Testis (tissue), 3 donors: ENCODE results near the gene TNFAIP1. TPM values are rescaled to one million over a fixed set of nuclear protein-coding genes. Genes with fewer than 3 reads are reported as not detected.
"Not testable (repeated sequence)": the region's sequence is repeated elsewhere in the genome, so short reads cannot be mapped to it uniquely, and the experiment has no call there.

Experiments
- DNase-seq: peaks from one replicate; pipeline ENCODE4 v3.0.0-alpha.2; 2019
- H3K27ac ChIP-seq, 2 donors: fragments of 200-600 bp; sonication (generic); one replicate each; pipeline ENCODE4 v1.5.1; 2019
- H3K27me3 ChIP-seq: fragments of 200-600 bp; sonication (generic); one replicate; pipeline ENCODE4 v1.5.1; 2019
- H3K36me3 ChIP-seq: fragments of 200-600 bp; sonication (generic); one replicate; pipeline ENCODE4 v1.5.1; 2017; ENCODE audit warnings: low read depth; ENCODE audit errors: missing control alignments
- H3K4me1 ChIP-seq: fragments of 200-600 bp; sonication (generic); one replicate; pipeline ENCODE4 v1.5.1; 2019
- H3K4me3 ChIP-seq, 2 donors: fragments of 200-600 bp; sonication (generic); one replicate each; pipeline ENCODE4 v1.5.1; 2017 to 2019
- H3K9me3 ChIP-seq: fragments of 200-600 bp; sonication (generic); one replicate; pipeline ENCODE4 v1.5.1; 2017
- POLR2A ChIP-seq: fragments of 450-650 bp; IDR thresholded peaks from one replicate; pipeline ENCODE4 v1.6.1; 2017; ENCODE audit warnings: antibody characterized with exemption, mild to moderate bottlenecking, moderate library complexity
- WGBS, 2 donors: methylation state at CpG; one replicate each; pipeline ENCODE4 v1.1.5; 2018; 5-methylcytosine and 5-hydroxymethylcytosine counted together
- intact Hi-C: fragments of 100-400 bp; cut with DNase I; formaldehyde crosslinking; loops from one replicate; pipeline ENCODE4 v1.15.1; 2023; ENCODE audit warnings: low total_unique reads
- polyA plus RNA-seq: library from polyadenylated mRNA; stranded (reverse); fragments of 350-450 nt; fragmentation: Illumina TruSeq; extraction: RNeasy Lipid Tissue Mini Kit (QIAGEN cat#74804); gene quantifications from one replicate; pipeline ENCODE4 v1.2.3, GENCODE V29; 2014; ENCODE audit warnings: low read depth, low replicate concordance; ENCODE audit not compliant: insufficient read depth
- total RNA-seq, 2 donors: library from RNA; depleted of rRNA; stranded (reverse); fragments of >200 nt; gene quantifications; one replicate each; pipeline ENCODE4 v1.2.3, GENCODE V29; 2016
- TF ChIP-seq, protein P1 (sequence below), 3 experiments: fragments of 450-650 bp in 2 of 3; fragments of 200-600 bp in 1 of 3; sonication (generic) in 1 of 3; IDR thresholded peaks; one replicate each; pipeline ENCODE4 v1.5.1; 2016 to 2019; ENCODE audit warnings: antibody characterized with exemption in 3 of 3, mild to moderate bottlenecking in 2 of 3, moderate library complexity in 1 of 3

The TNFAIP1 gene
- total and polyA plus RNA-seq, 3 donors from 2014 or later: 41.8 to 65.7 (median 42.9) TPM

DNA sequence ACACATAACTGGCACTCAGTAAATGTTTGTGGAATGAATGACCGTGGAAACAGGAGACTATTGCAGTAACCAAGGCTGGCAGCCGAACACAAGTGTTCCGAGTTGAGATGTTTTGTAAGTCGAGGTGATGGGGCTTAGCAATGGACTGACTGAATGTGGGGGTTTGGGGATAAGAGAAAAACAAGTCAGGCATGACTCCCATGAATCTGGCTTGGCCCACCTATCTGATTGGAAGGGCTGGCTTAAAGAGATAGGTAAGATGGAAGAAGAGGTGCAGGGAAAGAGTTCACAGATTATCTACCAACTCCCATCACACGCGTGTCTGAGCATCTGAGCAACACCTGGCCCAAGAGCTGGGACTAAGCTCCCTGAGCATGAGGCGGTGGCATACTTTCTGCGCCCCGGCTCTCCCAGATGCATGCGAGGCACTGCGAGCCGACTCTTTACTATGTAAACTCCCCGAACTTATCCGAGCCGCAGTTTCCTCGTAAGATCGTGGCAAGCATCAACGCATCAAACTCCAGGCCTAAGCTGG is 828 bp upstream of the TNFAIP1 start:
- Histone ChIP-seq H3K36me3 (no peaks in the 10 kb centered on the region), H3K9me3 (no peaks in the 10 kb centered on the region), H3K27ac (peak overlapping the region; percentile 59 to 82), H3K4me1 (peaks cover 33% of the 10 kb centered on the region), H3K27me3 (no peaks in the 10 kb centered on the region), H3K4me3 (peak overlapping the region; percentile 82 to 83)
- peak; percentile 43 for DNase-seq
- intact Hi-C loops: no loop called here
- 5 to 7% methylated on average over 15 to 18 of the region's 18 CpGs for WGBS, 2 donors
- TF ChIP-seq, protein P1, sequence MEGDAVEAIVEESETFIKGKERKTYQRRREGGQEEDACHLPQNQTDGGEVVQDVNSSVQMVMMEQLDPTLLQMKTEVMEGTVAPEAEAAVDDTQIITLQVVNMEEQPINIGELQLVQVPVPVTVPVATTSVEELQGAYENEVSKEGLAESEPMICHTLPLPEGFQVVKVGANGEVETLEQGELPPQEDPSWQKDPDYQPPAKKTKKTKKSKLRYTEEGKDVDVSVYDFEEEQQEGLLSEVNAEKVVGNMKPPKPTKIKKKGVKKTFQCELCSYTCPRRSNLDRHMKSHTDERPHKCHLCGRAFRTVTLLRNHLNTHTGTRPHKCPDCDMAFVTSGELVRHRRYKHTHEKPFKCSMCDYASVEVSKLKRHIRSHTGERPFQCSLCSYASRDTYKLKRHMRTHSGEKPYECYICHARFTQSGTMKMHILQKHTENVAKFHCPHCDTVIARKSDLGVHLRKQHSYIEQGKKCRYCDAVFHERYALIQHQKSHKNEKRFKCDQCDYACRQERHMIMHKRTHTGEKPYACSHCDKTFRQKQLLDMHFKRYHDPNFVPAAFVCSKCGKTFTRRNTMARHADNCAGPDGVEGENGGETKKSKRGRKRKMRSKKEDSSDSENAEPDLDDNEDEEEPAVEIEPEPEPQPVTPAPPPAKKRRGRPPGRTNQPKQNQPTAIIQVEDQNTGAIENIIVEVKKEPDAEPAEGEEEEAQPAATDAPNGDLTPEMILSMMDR (IDR thresholded peaks at IDR 0.05): no peak
- no peak for TF ChIP-seq POLR2A

GRCh38 chr17:28335959-28336871 is 654 bp downstream of the TNFAIP1 start:
- 5 to 16% methylated on average over 9 to 29 of the region's 29 CpGs for WGBS, 2 donors
- H3K27ac ChIP-seq: peak overlapping the region; percentile 90
- no peak for TF ChIP-seq POLR2A
- TF ChIP-seq, protein P1 (IDR thresholded peaks at IDR 0.05): no peak
- peaks cover 33% of the 10 kb centered on the region for H3K4me1 ChIP-seq
- DNase-seq: peak; percentile 81
- no peaks in the 10 kb centered on the region for H3K36me3 ChIP-seq
- peak overlapping the region; percentile 82 to 83 for H3K4me3 ChIP-seq
- H3K9me3 ChIP-seq: no peaks in the 10 kb centered on the region
- no peaks in the 10 kb centered on the region for H3K27me3 ChIP-seq
- intact Hi-C loops: no loop called here

GRCh38 chr17:28338056-28338768 is 2.7 kb downstream of the TNFAIP1 start:
- intact Hi-C loops: no loop called here
- TF ChIP-seq, protein P1 (IDR thresholded peaks at IDR 0.05): no peak
- TF ChIP-seq POLR2A: no peak
- 59 to 71% methylated on average over 5 of the region's 5 CpGs for whole genome bisulfite sequencing, 2 donors
- no peak overlapping the region for H3K4me3 ChIP-seq
- H3K27ac ChIP-seq: no peak overlapping the region
- H3K27me3 ChIP-seq: no peaks in the 10 kb centered on the region
- H3K36me3 ChIP-seq: no peaks in the 10 kb centered on the region
- no peaks in the 10 kb centered on the region for H3K9me3 ChIP-seq
- no peak for DNase-seq
- H3K4me1 ChIP-seq: peaks cover 33% of the 10 kb centered on the region

GRCh38 chr17:28338769-28339212 is 3.2 kb downstream of the TNFAIP1 start:
- intact Hi-C loops, H3K9me3 ChIP-seq, H3K27me3 ChIP-seq, DNase-seq, H3K27ac ChIP-seq, H3K4me3 ChIP-seq, H3K36me3 ChIP-seq: not testable (repeated sequence)
- WGBS, 2 donors: 88 to 97% methylated on average over 8 of the region's 8 CpGs
- H3K4me1 ChIP-seq: peaks cover 29% of the 10 kb centered on the region

GRCh38 chr17:28339431-28339830 is 3.9 kb downstream of the TNFAIP1 start:
- intact Hi-C loops: no loop called here
- Histone ChIP-seq H3K36me3 (no peaks in the 10 kb centered on the region), H3K4me1 (peaks cover 24% of the 10 kb centered on the region), H3K27me3 (no peaks in the 10 kb centered on the region), H3K4me3 (no peak overlapping the region), H3K9me3 (no peaks in the 10 kb centered on the region), H3K27ac (no peak overlapping the region)
- DNase-seq: no peak
- TF ChIP-seq POLR2A: no peak
- TF ChIP-seq, protein P1 (IDR thresholded peaks at IDR 0.05): no peak
- WGBS, 2 donors: 80 to 93% methylated on average over 7 to 15 of the region's 15 CpGs
